OCI-LY7 (cell line): ENCODE results near the gene ZNF804A. TPM values are rescaled to one million over a fixed set of nuclear protein-coding genes. Genes with fewer than 3 reads are reported as not detected.

ENCODE experiments used
- BruUV-seq: library from RNA; stranded (reverse); fragments of 400-500 nt; replicated peaks from 2 replicates; lab custom pipeline; 2021; lab: Mats Ljungman, UMichigan
- CTCF ChIA-PET: fragments of 300-600 bp; sonication (Branson Sonifier 250); formaldehyde crosslinking; loops from one replicate; lab custom pipeline; 2022; ENCODE audit warnings: antibody characterized with exemption; ENCODE audit not compliant: unreplicated experiment; lab: Charles Lee
- POLR2A ChIA-PET: fragments of 300-600 bp; sonication (Branson Sonifier 250); formaldehyde crosslinking; loops from one replicate; lab custom pipeline; 2022; ENCODE audit warnings: antibody characterized with exemption; lab: Charles Lee
- DNase-seq: peaks from one replicate; pipeline ENCODE4 v3.0.0-alpha.2; 2015; ENCODE audit warnings: low spot score
- H2AFZ ChIP-seq: fragments of 200-600 bp; sonication (generic), shearing (Covaris generic); 2 replicates; pipeline ENCODE4 v1.6.1; 2014; ENCODE audit warnings: mild to moderate bottlenecking, antibody characterized with exemption, low read length, moderate library complexity
- H3K27ac ChIP-seq: fragments of 200-600 bp; sonication (generic); 2 replicates; pipeline ENCODE4 v1.5.1; 2014; ENCODE audit warnings: mixed run types, low read depth, mild to moderate bottlenecking, moderate library complexity, low read length, inconsistent platforms; ENCODE audit not compliant: poor library complexity, severe bottlenecking
- H3K36me3 ChIP-seq: fragments of 200-600 bp; sonication (generic); 2 replicates; pipeline ENCODE4 v1.6.1; 2014; ENCODE audit warnings: mild to moderate bottlenecking, antibody characterized with exemption, low read length, moderate library complexity, mixed read lengths; ENCODE audit not compliant: insufficient read depth
- H3K4me1 ChIP-seq: fragments of 200-600 bp; sonication (generic); 2 replicates; pipeline ENCODE4 v1.5.1; 2014; ENCODE audit warnings: mild to moderate bottlenecking, low read length; ENCODE audit not compliant: insufficient read depth, poor library complexity, severe bottlenecking
- H3K4me2 ChIP-seq: fragments of 200-600 bp; sonication (generic); 2 replicates; pipeline ENCODE4 v1.6.1; 2014; ENCODE audit warnings: mild to moderate bottlenecking, low read length
- H3K4me3 ChIP-seq: fragments of 200-600 bp; sonication (generic); 2 replicates; pipeline ENCODE4 v1.5.1; 2014; ENCODE audit warnings: mild to moderate bottlenecking, low read depth, low read length; ENCODE audit not compliant: poor library complexity, severe bottlenecking
- H3K79me2 ChIP-seq: fragments of 200-600 bp; sonication (generic); 2 replicates; pipeline ENCODE4 v1.6.1; 2016; ENCODE audit warnings: low read depth, mild to moderate bottlenecking, low read length, moderate library complexity, mixed read lengths; ENCODE audit not compliant: insufficient read depth
- H3K9me2 ChIP-seq: fragments of 200-600 bp; sonication (generic); 2 replicates; pipeline ENCODE4 v1.6.1; 2016; ENCODE audit warnings: mild to moderate bottlenecking, low read length, mixed read lengths; ENCODE audit not compliant: insufficient read depth
- H3K9me3 ChIP-seq: fragments of 200-600 bp; sonication (generic); 2 replicates; pipeline ENCODE4 v1.6.1; 2014; ENCODE audit warnings: mild to moderate bottlenecking, mixed run types, low read length, mixed read lengths
- H4K20me1 ChIP-seq: fragments of 200-600 bp; sonication (generic); 2 replicates; pipeline ENCODE4 v1.6.1; 2014; ENCODE audit warnings: mild to moderate bottlenecking, antibody characterized with exemption, low read length, moderate library complexity, mixed read lengths; ENCODE audit not compliant: insufficient read depth
- EZH2phosphoT487 ChIP-seq: fragments of 200-600 bp; sonication (generic); IDR thresholded peaks from 2 replicates; pipeline ENCODE4 v1.6.1; 2018; ENCODE audit warnings: low read depth, borderline replicate concordance, mild to moderate bottlenecking, mixed run types, antibody characterized with exemption, low read length, moderate library complexity, mixed read lengths
- intact Hi-C: fragments of 100-400 bp; cut with micrococcal nuclease; formaldehyde crosslinking; loops from one replicate; pipeline ENCODE4 v1.10.0; 2022; ENCODE audit not compliant: unreplicated experiment
- total RNA-seq, 2 experiments: library from RNA; depleted of rRNA in 1 of 2; stranded (reverse); fragments of >200 nt in 1 of 2; shearing (Covaris generic) in 1 of 2; gene quantifications; 2 replicates each; pipeline ENCODE4 v1.2.3, GENCODE V29; 2014 to 2022
- TF ChIP-seq, protein P1 (sequence below): fragments of 200-600 bp; sonication (generic); conservative IDR thresholded peaks from 2 replicates; pipeline ENCODE4 v1.5.1; 2014; ENCODE audit warnings: mild to moderate bottlenecking, antibody characterized with exemption, low read length, moderate library complexity, mixed read lengths

ZNF804A gene
- total RNA-seq, 2 experiments from 2014 or later = 14.4 to 19.9 TPM

DNA sequence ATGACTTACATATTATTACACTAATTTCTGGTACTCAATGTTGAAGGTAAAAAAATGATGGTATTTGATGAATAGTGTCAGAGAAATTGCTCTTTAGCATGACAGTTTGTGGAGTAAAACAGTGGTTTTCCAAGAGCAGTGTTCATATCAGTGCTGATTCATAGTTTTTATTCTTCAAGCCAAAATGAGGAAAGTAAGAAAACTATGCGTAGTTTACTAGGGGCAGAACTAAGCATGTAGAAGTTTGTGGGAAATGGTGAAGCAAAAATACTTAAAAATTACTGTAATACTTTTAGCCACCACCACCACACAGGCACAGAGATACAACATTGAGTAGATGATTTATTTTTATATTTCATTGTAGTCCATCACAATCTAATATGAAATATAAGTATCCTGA lies 137.3 kb downstream of the ZNF804A start:
- POLR2A ChIA-PET = no interaction called here
- CTCF ChIA-PET = no interaction called here
- no peak overlapping the region for H3K4me2 ChIP-seq

DNA sequence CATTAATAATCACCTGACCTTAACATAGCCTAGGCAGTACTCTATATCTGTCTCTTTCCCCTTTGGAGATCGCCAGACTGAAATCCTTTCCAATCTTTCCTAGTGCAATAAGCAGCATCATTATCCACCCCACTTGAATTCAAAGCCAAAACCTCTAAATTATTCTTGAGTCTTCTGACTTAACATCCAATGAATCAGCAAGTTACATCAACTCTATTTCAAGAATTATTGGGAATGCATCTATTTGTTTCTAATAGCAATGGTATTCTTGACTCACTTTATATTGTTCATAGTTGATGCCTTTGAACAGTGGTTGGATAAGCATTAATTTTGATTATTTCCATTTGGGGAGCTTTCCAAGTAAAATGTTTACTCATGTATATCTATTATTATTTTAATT lies 144.8 kb downstream of the ZNF804A start:
- Histone ChIP-seq H3K4me1 (no peaks in the 10 kb centered on the region), H3K9me3 (peaks cover 23% of the 10 kb centered on the region; the same call in 1 of the 2 replicates), H3K27ac (no peak overlapping the region), H4K20me1 (no peaks in the 10 kb centered on the region), H3K79me2 (peaks cover 89% of the 10 kb centered on the region), H3K9me2 (no peaks in the 10 kb centered on the region), H2AFZ (no peak overlapping the region), H3K4me3 (no peak overlapping the region), H3K36me3 (peaks cover 37% of the 10 kb centered on the region), H3K4me2 (no peak overlapping the region)
- intact Hi-C loops = no loop called here
- POLR2A ChIA-PET = interaction anchor here (0.5 kb wide), 1 partner anchor 279 kb away, joined by 4 read pairs; no protein-coding TSS in a partner anchor
- TF ChIP-seq, protein P1, sequence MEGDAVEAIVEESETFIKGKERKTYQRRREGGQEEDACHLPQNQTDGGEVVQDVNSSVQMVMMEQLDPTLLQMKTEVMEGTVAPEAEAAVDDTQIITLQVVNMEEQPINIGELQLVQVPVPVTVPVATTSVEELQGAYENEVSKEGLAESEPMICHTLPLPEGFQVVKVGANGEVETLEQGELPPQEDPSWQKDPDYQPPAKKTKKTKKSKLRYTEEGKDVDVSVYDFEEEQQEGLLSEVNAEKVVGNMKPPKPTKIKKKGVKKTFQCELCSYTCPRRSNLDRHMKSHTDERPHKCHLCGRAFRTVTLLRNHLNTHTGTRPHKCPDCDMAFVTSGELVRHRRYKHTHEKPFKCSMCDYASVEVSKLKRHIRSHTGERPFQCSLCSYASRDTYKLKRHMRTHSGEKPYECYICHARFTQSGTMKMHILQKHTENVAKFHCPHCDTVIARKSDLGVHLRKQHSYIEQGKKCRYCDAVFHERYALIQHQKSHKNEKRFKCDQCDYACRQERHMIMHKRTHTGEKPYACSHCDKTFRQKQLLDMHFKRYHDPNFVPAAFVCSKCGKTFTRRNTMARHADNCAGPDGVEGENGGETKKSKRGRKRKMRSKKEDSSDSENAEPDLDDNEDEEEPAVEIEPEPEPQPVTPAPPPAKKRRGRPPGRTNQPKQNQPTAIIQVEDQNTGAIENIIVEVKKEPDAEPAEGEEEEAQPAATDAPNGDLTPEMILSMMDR = no peak
- no peak for TF ChIP-seq EZH2phosphoT487
- CTCF ChIA-PET = no interaction called here
- DNase-seq = no peak
- BruUV-seq = no TSS peak

More for the DNA sequence above, 137.3 kb downstream of the ZNF804A start:
- intact Hi-C loops = no loop called here
- no TSS peak for BruUV-seq
- DNase-seq = no peak
- Histone ChIP-seq H3K9me2 (no peaks in the 10 kb centered on the region), H3K9me3 (peaks cover 14% of the 10 kb centered on the region; the same call in 1 of the 2 replicates), H3K4me1 (peaks cover 32% of the 10 kb centered on the region), H3K79me2 (peaks cover 95% of the 10 kb centered on the region), H4K20me1 (no peaks in the 10 kb centered on the region), H3K27ac (no peak overlapping the region), H3K36me3 (peaks cover 48% of the 10 kb centered on the region), H2AFZ (no peak overlapping the region), H3K4me3 (no peak overlapping the region)
- TF ChIP-seq, protein P1 = no peak
- no peak for TF ChIP-seq EZH2phosphoT487

DNA sequence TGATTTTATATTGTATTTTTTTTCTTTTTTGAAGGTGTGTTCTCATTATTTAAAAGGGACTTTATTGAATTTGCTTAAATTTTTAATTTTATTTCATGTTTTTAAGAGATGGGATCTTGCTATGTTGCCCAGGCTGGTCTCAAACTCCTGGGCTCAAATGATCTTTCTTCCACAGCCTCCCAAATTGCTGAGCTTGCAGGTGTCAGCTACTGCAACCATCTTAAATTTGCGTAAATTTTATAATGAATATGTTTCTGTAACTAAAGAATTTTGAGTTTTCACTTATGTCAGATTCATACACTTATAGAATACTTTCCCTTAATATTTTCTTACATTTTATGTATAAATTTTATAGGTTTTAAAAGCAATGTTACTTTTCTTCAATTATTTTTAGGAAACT lies 157.8 kb downstream of the ZNF804A start:
- POLR2A ChIA-PET = interaction anchor here (1.6 kb wide), 1 partner anchor 12 kb away, joined by 3 read pairs; no protein-coding TSS in a partner anchor
- Histone ChIP-seq H3K4me2 (no peak overlapping the region), H3K9me2 (no peaks in the 10 kb centered on the region), H3K27ac (no peak overlapping the region), H4K20me1 (peaks cover 6% of the 10 kb centered on the region; the same call in 1 of the 2 replicates), H3K36me3 (peaks cover 20% of the 10 kb centered on the region), H3K4me3 (no peak overlapping the region), H3K4me1 (no peaks in the 10 kb centered on the region), H3K9me3 (peaks cover 7% of the 10 kb centered on the region; the same call in 1 of the 2 replicates), H3K79me2 (peaks cover 83% of the 10 kb centered on the region), H2AFZ (no peak overlapping the region)
- intact Hi-C loops = no loop called here
- TF ChIP-seq, protein P1 = no peak
- no peak for TF ChIP-seq EZH2phosphoT487
- BruUV-seq = no TSS peak
- no peak for DNase-seq
- CTCF ChIA-PET = no interaction called here
